ENCODE measurements around the gene KLF16.

The KLF16 gene

GRCh38 chr19:1863328-1863637 lies at the start of gene KLF16:
TSS of gene KLF16 (minus strand) at chr19:1863579. CDS start at chr19:1863497, 82 bp downstream.
- Histone ChIP-seq H4K20me1 (ENCODE audit: insufficient read depth, low read length) (no peaks in the 10 kb centered on the region), H3K79me2 (ENCODE audit: low read length) (peaks cover 52% of the 10 kb centered on the region), H3K27ac (ENCODE audit: low read length) (peak within 1 kb of the TSS; percentile 92), H3K4me3 (ENCODE audit: low read length) (peak within 1 kb of the TSS; percentile 98), H3K9me3 (replicated peaks; ENCODE audit: insufficient read depth, low read length) (no peaks in the 10 kb centered on the region), H3K9me2 (replicated peaks; ENCODE audit: insufficient read depth, low read length) (no peaks in the 10 kb centered on the region), H3K27me3 (replicated peaks; ENCODE audit: insufficient read depth, low read length) (no peaks in the 10 kb centered on the region), H3F3A (ENCODE audit: insufficient read depth, low read length) (peaks cover 25% of the 10 kb centered on the region), H2AFZ (ENCODE audit: low read length) (peak within 1 kb of the TSS; percentile 95), H3K4me1 (ENCODE audit: low read length) (peaks cover 15% of the 10 kb centered on the region), H3K36me3 (replicated peaks; ENCODE audit: insufficient read depth, low read length) (no peaks in the 10 kb centered on the region), H3K4me2 (ENCODE audit: low read depth, low read length) (peak within 1 kb of the TSS; percentile 97), H3K9ac (ENCODE audit: low read length) (peak within 1 kb of the TSS; percentile 98)
- DNase-seq: no peak
- no peak for TF ChIP-seq CTCF (IDR thresholded peaks at IDR 0.05; ENCODE audit: low read length)
- TF ChIP-seq EZH2 (optimal IDR thresholded peaks at IDR 0.05; ENCODE audit: low read depth, low read length): no peak
- no peak for TF ChIP-seq EZH2phosphoT487 (IDR thresholded peaks at IDR 0.05; ENCODE audit: low read length)

GRCh38 chr19:1912760-1913505 lies 49.6 kb upstream of the KLF16 start:
- H3K4me3 ChIP-seq (ENCODE audit: low read length): no peak overlapping the region
- H3K79me2 ChIP-seq (ENCODE audit: low read length): peaks cover 70% of the 10 kb centered on the region
- no peaks in the 10 kb centered on the region for H3F3A ChIP-seq (ENCODE audit: insufficient read depth, low read length)
- H3K27ac ChIP-seq (ENCODE audit: low read length): no peak overlapping the region
- no peak overlapping the region for H3K9ac ChIP-seq (ENCODE audit: low read length)
- no peak overlapping the region for H2AFZ ChIP-seq (ENCODE audit: low read length)
- no peaks in the 10 kb centered on the region for H3K9me2 ChIP-seq (replicated peaks; ENCODE audit: insufficient read depth, low read length)
- no peak overlapping the region for H3K4me2 ChIP-seq (ENCODE audit: low read depth, low read length)
- H3K27me3 ChIP-seq (replicated peaks; ENCODE audit: insufficient read depth, low read length): no peaks in the 10 kb centered on the region
- no peaks in the 10 kb centered on the region for H3K9me3 ChIP-seq (replicated peaks; ENCODE audit: insufficient read depth, low read length)
- H3K36me3 ChIP-seq (replicated peaks; ENCODE audit: insufficient read depth, low read length): 0 out of 2 replicates have a peak, but pooled peaks cover 2% of the 10 kb centered on the region
- TF ChIP-seq EZH2 (optimal IDR thresholded peaks at IDR 0.05; ENCODE audit: low read depth, low read length): no peak
- no peak for TF ChIP-seq CTCF (IDR thresholded peaks at IDR 0.05; ENCODE audit: low read length)
- TF ChIP-seq EZH2phosphoT487 (IDR thresholded peaks at IDR 0.05; ENCODE audit: low read length): no peak
- H4K20me1 ChIP-seq (ENCODE audit: insufficient read depth, low read length): no peaks in the 10 kb centered on the region
- no peaks in the 10 kb centered on the region for H3K4me1 ChIP-seq (ENCODE audit: low read length)
- no peak for DNase-seq

GRCh38 chr19:1911995-1912394 lies 48.6 kb upstream of the KLF16 start:
- H3K4me3 ChIP-seq (ENCODE audit: low read length): no peak overlapping the region
- H3K9me3 ChIP-seq (replicated peaks; ENCODE audit: insufficient read depth, low read length): no peaks in the 10 kb centered on the region
- no peaks in the 10 kb centered on the region for H3K27me3 ChIP-seq (replicated peaks; ENCODE audit: insufficient read depth, low read length)
- H3K4me2 ChIP-seq (ENCODE audit: low read depth, low read length): no peak overlapping the region
- no peak for DNase-seq
- no peak for TF ChIP-seq CTCF (IDR thresholded peaks at IDR 0.05; ENCODE audit: low read length)
- no peak for TF ChIP-seq EZH2phosphoT487 (IDR thresholded peaks at IDR 0.05; ENCODE audit: low read length)
- TF ChIP-seq EZH2 (optimal IDR thresholded peaks at IDR 0.05; ENCODE audit: low read depth, low read length): no peak
- no peaks in the 10 kb centered on the region for H3K9me2 ChIP-seq (replicated peaks; ENCODE audit: insufficient read depth, low read length)
- no peaks in the 10 kb centered on the region for H4K20me1 ChIP-seq (ENCODE audit: insufficient read depth, low read length)
- no peak overlapping the region for H3K27ac ChIP-seq (ENCODE audit: low read length)
- H3K4me1 ChIP-seq (ENCODE audit: low read length): no peaks in the 10 kb centered on the region
- H2AFZ ChIP-seq (ENCODE audit: low read length): no peak overlapping the region
- no peak overlapping the region for H3K9ac ChIP-seq (ENCODE audit: low read length)
- H3K36me3 ChIP-seq (replicated peaks; ENCODE audit: insufficient read depth, low read length): 0 out of 2 replicates have a peak, but pooled peaks cover 2% of the 10 kb centered on the region
- peaks cover 80% of the 10 kb centered on the region for H3K79me2 ChIP-seq (ENCODE audit: low read length)
- no peaks in the 10 kb centered on the region for H3F3A ChIP-seq (ENCODE audit: insufficient read depth, low read length)

Data from MM.1S (cell line).